Psoas muscle (tissue), 8 donors: ENCODE results near the gene CACTIN. TPM values are rescaled to one million over a fixed set of nuclear protein-coding genes. Genes with fewer than 3 reads are reported as not detected.
"Not testable (repeated sequence)": the region's sequence is repeated elsewhere in the genome, so short reads cannot be mapped to it uniquely, and the experiment has no call there.

Experiments
- ATAC-seq, 4 donors: fragments of 200-7000 bp; cut with Tn5 transposase; one replicate each; pipeline ENCODE4 v1.9.1; 2020; ENCODE audit warnings: moderate library complexity in 3 of 4, mild to moderate bottlenecking in 2 of 4
- DNase-seq, 2 donors: peaks; one replicate each; pipeline ENCODE4 v3.0.0-alpha.2; 2020
- H3K27ac ChIP-seq: fragments of 200-600 bp; one replicate; pipeline ENCODE4 v1.8.0; 2022
- H3K27me3 ChIP-seq, 3 donors: fragments of 200-600 bp in 1 of 3; one replicate each; pipeline versions ENCODE4 v1.6.1 to v1.8.0; 2013 to 2022; ENCODE audit warnings: low read length in 2 of 3, mild to moderate bottlenecking in 2 of 3, moderate library complexity in 1 of 3; ENCODE audit not compliant: insufficient read depth in 3 of 3
- H3K36me3 ChIP-seq, 2 donors: fragments of 200-600 bp in 1 of 2; one replicate each; pipeline versions ENCODE4 v1.6.1 to v1.8.0; 2013 to 2022; ENCODE audit warnings: low read depth in 1 of 2, mild to moderate bottlenecking in 1 of 2, moderate library complexity in 1 of 2; ENCODE audit not compliant: insufficient read depth in 1 of 2
- H3K4me1 ChIP-seq: fragments of 200-600 bp; one replicate; pipeline ENCODE4 v1.8.0; 2022
- H3K4me3 ChIP-seq: fragments of 200-600 bp; one replicate; pipeline ENCODE4 v1.8.0; 2022; ENCODE audit warnings: mild to moderate bottlenecking
- H3K9me3 ChIP-seq: fragments of 200-600 bp; one replicate; pipeline ENCODE4 v1.8.0; 2022
- CTCF ChIP-seq: fragments of 200-600 bp; IDR thresholded peaks from one replicate; pipeline ENCODE4 v1.8.0; 2022; ENCODE audit warnings: antibody characterized with exemption
- WGBS, 3 donors: extraction: QIAGEN DNeasy Blood & Tissue Kit; methylation state at CpG; one replicate each; pipeline versions ENCODE4 v1.1.6 to v1.1.7; 2013; 5-methylcytosine and 5-hydroxymethylcytosine counted together
- intact Hi-C, 2 donors: fragments of 100-400 bp; cut with DNase I; formaldehyde crosslinking; loops; one replicate each; pipeline versions ENCODE4 v1.11.0 to v1.14.2; 2022
- polyA plus RNA-seq, 3 donors: library from polyadenylated mRNA; stranded (reverse); fragments of 200-250 nt; gene quantifications; one replicate each; pipeline ENCODE4 v1.2.3, GENCODE V29; 2013
- total RNA-seq, 4 donors: library from RNA; stranded (reverse); fragmentation: NEBNext Ultra II Directional in 2 of 4; extraction: Animal tissue kit (Norgen Biotek cat#: 25700) in 2 of 4; gene quantifications; one replicate each; pipeline versions ENCODE4 v1.2.1 to v1.2.4, GENCODE V29; 2021 to 2023
- donor health status: healthy with polysubstance abuse.
- donor health status: DM: no; HTN: no; CAD: no; lungs with moderate emphysema.
- donor health status: Bipolar disorder and iron deficiency.
- donor health status: healthy.
- donor health status: DM: yes; HTN: yes; CAD: no.
- donor health status: DM: no; HTN: no; CAD: no.
- donor health status: DM: no; HTN: no; CAD: no.
- donor health status: DM: yes; HTN: yes; CAD: no.

CACTIN gene
- total and polyA plus RNA-seq, 7 donors = 11.8 to 21.4 (median 16.3) TPM

GRCh38 chr19:3649888-3650287, 23.3 kb upstream of the CACTIN start:
- ATAC-seq = peak in 3 of 4 donors; percentile 15 to 53 (median 34)
- no peak for TF ChIP-seq CTCF
- Histone ChIP-seq H3K27ac (no peak overlapping the region), H3K4me1 (peaks cover 6% of the 10 kb centered on the region), H3K36me3 (peaks cover 0 to 32% of the 10 kb centered on the region in 2 donors), H3K4me3 (no peak overlapping the region), H3K9me3 (no peaks in the 10 kb centered on the region), H3K27me3 (no peaks in the 10 kb centered on the region)
- 55 to 78% (median 69%) methylated on average over 16 of the region's 16 CpGs for WGBS, 3 donors
- intact Hi-C loops = no loop called here
- DNase-seq = no peak

- intact Hi-C loops = no loop called here
These were observed 21.7 kb upstream of the CACTIN start for GRCh38 chr19:3648037-3648905.

GRCh38 chr19:3647102-3647501, 20.5 kb upstream of the CACTIN start:
- DNase-seq, ATAC-seq, H3K4me3 ChIP-seq, H3K4me1 ChIP-seq, H3K27me3 ChIP-seq, H3K27ac ChIP-seq, H3K9me3 ChIP-seq, intact Hi-C loops: not testable (repeated sequence)
- peaks cover 0 to 22% of the 10 kb centered on the region in 2 donors for H3K36me3 ChIP-seq
- 86 to 93% (median 89%) methylated on average over 5 of the region's 5 CpGs for WGBS, 3 donors

More at GRCh38 chr19:3648037-3648905, 21.7 kb upstream of the CACTIN start:
- TF ChIP-seq CTCF = no peak
- ATAC-seq (no peak), DNase-seq (no peak)
- Histone ChIP-seq H3K27ac (no peak overlapping the region), H3K4me1 (peaks cover 6% of the 10 kb centered on the region), H3K27me3 (no peaks in the 10 kb centered on the region), H3K9me3 (no peaks in the 10 kb centered on the region), H3K4me3 (no peak overlapping the region), H3K36me3 (peaks cover 0 to 26% of the 10 kb centered on the region in 2 donors)
- 94 to 95% (median 95%) methylated on average over 29 to 33 of the region's 33 CpGs for WGBS, 3 donors

GRCh38 chr19:3646336-3647092, 19.9 kb upstream of the CACTIN start:
- Histone ChIP-seq H3K4me3 (no peak overlapping the region), H3K4me1 (peaks cover 6% of the 10 kb centered on the region), H3K27me3 (no peaks in the 10 kb centered on the region), H3K36me3 (peaks cover 0 to 22% of the 10 kb centered on the region in 2 donors), H3K27ac (no peak overlapping the region), H3K9me3 (no peaks in the 10 kb centered on the region)
- intact Hi-C loops = no loop called here
- DNase-seq (no peak), ATAC-seq (no peak)
- 84 to 87% (median 84%) methylated on average over 23 of the region's 23 CpGs for WGBS, 3 donors
- no peak for TF ChIP-seq CTCF

- no peak for TF ChIP-seq CTCF
- H3K27ac ChIP-seq = no peak overlapping the region
- ATAC-seq = no peak
These were observed 19.1 kb upstream of the CACTIN start for GRCh38 chr19:3645726-3646125.

More at GRCh38 chr19:3645726-3646125, 19.1 kb upstream of the CACTIN start:
- H3K4me3 ChIP-seq = no peak overlapping the region
- 87 to 93% (median 91%) methylated on average over 21 of the region's 21 CpGs for WGBS, 3 donors
- H3K4me1 ChIP-seq = peaks cover 6% of the 10 kb centered on the region
- no peak for DNase-seq
- H3K36me3 ChIP-seq = peaks cover 0 to 25% of the 10 kb centered on the region in 2 donors
- H3K9me3 ChIP-seq = no peaks in the 10 kb centered on the region
- no peaks in the 10 kb centered on the region for H3K27me3 ChIP-seq
- intact Hi-C loops = no loop called here
